HepG2 (cell line): Measurements from ENCODE around the gene PC. TPM values are rescaled to one million over a fixed set of nuclear protein-coding genes. Genes with fewer than 3 reads are reported as not detected.

Experiments
- CHD2 ChIP-seq: IDR thresholded peaks from 2 replicates; pipeline ENCODE4 v1.6.1; 2011; ENCODE audit warnings: low read depth, low read length, improper control_type of control experiment
- FOSL2 ChIP-seq: sonication (generic); formaldehyde crosslinking; IDR thresholded peaks from 2 replicates; pipeline ENCODE4 v1.4.0; 2020; ENCODE audit warnings: missing genetic modification reagents
- MAFG ChIP-seq: sonication (generic); formaldehyde crosslinking; IDR thresholded peaks from 2 replicates; pipeline ENCODE4 v1.5.1; 2020; ENCODE audit warnings: mild to moderate bottlenecking, missing genetic modification reagents
- MIXL1 ChIP-seq: IDR thresholded peaks from 2 replicates; pipeline ENCODE4 v1.6.1; 2016
- MTF2 ChIP-seq: sonication (generic); formaldehyde crosslinking; IDR thresholded peaks from 2 replicates; pipeline ENCODE4 v1.5.0; 2020; ENCODE audit warnings: missing genetic modification reagents, borderline replicate concordance
- RCOR2 ChIP-seq: IDR thresholded peaks from 2 replicates; pipeline ENCODE4 v1.6.1; 2016; ENCODE audit warnings: missing biosample characterization, missing genetic modification reagents
- WIZ ChIP-seq: sonication (generic); formaldehyde crosslinking; IDR thresholded peaks from 2 replicates; pipeline ENCODE4 v1.5.1; 2020; ENCODE audit warnings: mild to moderate bottlenecking, missing genetic modification reagents
- ZBTB7B ChIP-seq: sonication (generic); formaldehyde crosslinking; IDR thresholded peaks from 2 replicates; pipeline ENCODE4 v1.4.0; 2020; ENCODE audit warnings: missing genetic modification reagents
- ZFYVE20 ChIP-seq: sonication (generic); formaldehyde crosslinking; IDR thresholded peaks from 2 replicates; pipeline ENCODE4 v1.8.0; 2023; ENCODE audit warnings: low read depth, mild to moderate bottlenecking, moderate library complexity, missing genetic modification reagents, borderline replicate concordance
- ZNF660 ChIP-seq: sonication (generic); formaldehyde crosslinking; IDR thresholded peaks from 2 replicates; pipeline ENCODE4 v1.5.1; 2020; ENCODE audit warnings: mild to moderate bottlenecking, low read depth, missing genetic modification reagents, borderline replicate concordance
- ZNF780A ChIP-seq: sonication (generic); formaldehyde crosslinking; IDR thresholded peaks from 2 replicates; pipeline ENCODE4 v1.8.0; 2022; ENCODE audit warnings: mild to moderate bottlenecking, missing genetic modification reagents, moderate library complexity
- ZNF781 ChIP-seq: sonication (generic); formaldehyde crosslinking; IDR thresholded peaks from 2 replicates; pipeline ENCODE4 v1.5.1; 2020; ENCODE audit warnings: borderline replicate concordance, mild to moderate bottlenecking, missing genetic modification reagents; ENCODE audit errors: not compliant biosample characterization
- ZNF891 ChIP-seq: sonication (generic); formaldehyde crosslinking; IDR thresholded peaks from 2 replicates; pipeline ENCODE4 v1.5.0; 2020; ENCODE audit warnings: mild to moderate bottlenecking, missing genetic modification reagents
- polyA plus RNA-seq, 8 experiments: library from polyadenylated mRNA; depleted of rRNA in 3 of 8; stranded (reverse) in 7 of 8; unstranded in 1 of 8; fragments of >200 nt; fragmentation: Illumina TruSeq in 4 of 8; extraction: Trizol in 4 of 8; gene quantifications; 2 replicates each; pipeline versions ENCODE4 v1.2.1 to v1.2.3, GENCODE V29; 2011 to 2016; ENCODE audit warnings: low read depth in 4 of 8, missing spikeins in 1 of 8, mixed read lengths in 1 of 8; ENCODE audit not compliant: insufficient read depth in 1 of 8
- total RNA-seq, 5 experiments: library from RNA; depleted of rRNA; stranded (reverse); fragments of >200 nt; fragmentation: Illumina TruSeq; extraction: Trizol; gene quantifications; 2 replicates each; pipeline ENCODE4 v1.2.3, GENCODE V29; 2016; ENCODE audit warnings: low read depth in 1 of 5
- TF ChIP-seq, protein P1 (sequence below): sonication (generic); formaldehyde crosslinking; IDR thresholded peaks from 2 replicates; pipeline ENCODE4 v1.5.1; 2020; ENCODE audit warnings: mild to moderate bottlenecking, missing genetic modification reagents, moderate library complexity
- TF ChIP-seq, protein P2 (sequence below): IDR thresholded peaks from 2 replicates; pipeline ENCODE4 v1.4.0; 2020; ENCODE audit warnings: mild to moderate bottlenecking, missing genetic modification reagents
- TF ChIP-seq, protein P3 (sequence below): IDR thresholded peaks from 2 replicates; pipeline ENCODE4 v1.6.1; 2012; ENCODE audit warnings: low read depth, low read length, improper control_type of control experiment
- TF ChIP-seq, protein P4 (sequence below): sonication (generic); formaldehyde crosslinking; conservative IDR thresholded peaks from 2 replicates; pipeline ENCODE4 v1.4.0; 2020; ENCODE audit warnings: missing genetic modification reagents

Gene PC
- total and polyA plus RNA-seq, 2 of the 13 experiments (the other 11 are each of a cell fraction or from before 2014, with no cell fraction given) = 29.0 to 39.0 TPM

DNA sequence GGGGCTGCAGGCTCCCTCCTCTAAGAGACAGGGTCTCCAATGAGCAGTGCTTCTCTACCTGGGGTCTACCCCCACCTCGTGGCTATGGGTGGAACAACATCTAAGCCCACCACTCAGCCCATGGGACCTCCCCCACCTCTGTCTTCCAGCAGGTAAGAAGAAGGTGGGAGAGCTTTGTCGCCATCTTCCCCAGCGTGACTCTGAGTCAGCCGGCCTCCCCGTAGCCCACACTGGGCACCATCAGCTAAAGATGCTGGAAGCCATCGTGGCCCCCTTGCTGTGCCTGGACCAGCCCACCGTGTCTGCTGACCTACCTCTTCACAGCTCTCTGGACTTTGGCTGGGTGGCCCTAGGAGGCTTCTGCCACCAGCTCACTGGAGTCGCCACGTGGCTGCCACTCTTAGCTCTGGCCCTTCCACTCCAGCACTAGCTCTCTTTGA is 17.9 kb upstream of the PC start (continued):
- TF ChIP-seq MTF2 (CRISPR knock-in tag) (no peak), FOSL2 (CRISPR knock-in tag) (no peak), ZNF891 (CRISPR knock-in tag) (peak; percentile 60; the same call in 1 of the 2 replicates), MAFG (CRISPR knock-in tag) (no peak), MIXL1 (CRISPR knock-in tag) (no peak), ZNF660 (CRISPR knock-in tag) (no peak), ZNF781 (CRISPR knock-in tag) (no peak), CHD2 (no peak), RCOR2 (CRISPR knock-in tag) (no peak), WIZ (CRISPR knock-in tag) (no peak), ZBTB7B (peak; percentile 7; the same call in 1 of the 2 replicates), ZNF780A (CRISPR knock-in tag) (no peak), ZFYVE20 (CRISPR knock-in tag) (0 out of 2 replicates have a peak, but pooled peaks have one; percentile 56)
- TF ChIP-seq, protein P1, sequence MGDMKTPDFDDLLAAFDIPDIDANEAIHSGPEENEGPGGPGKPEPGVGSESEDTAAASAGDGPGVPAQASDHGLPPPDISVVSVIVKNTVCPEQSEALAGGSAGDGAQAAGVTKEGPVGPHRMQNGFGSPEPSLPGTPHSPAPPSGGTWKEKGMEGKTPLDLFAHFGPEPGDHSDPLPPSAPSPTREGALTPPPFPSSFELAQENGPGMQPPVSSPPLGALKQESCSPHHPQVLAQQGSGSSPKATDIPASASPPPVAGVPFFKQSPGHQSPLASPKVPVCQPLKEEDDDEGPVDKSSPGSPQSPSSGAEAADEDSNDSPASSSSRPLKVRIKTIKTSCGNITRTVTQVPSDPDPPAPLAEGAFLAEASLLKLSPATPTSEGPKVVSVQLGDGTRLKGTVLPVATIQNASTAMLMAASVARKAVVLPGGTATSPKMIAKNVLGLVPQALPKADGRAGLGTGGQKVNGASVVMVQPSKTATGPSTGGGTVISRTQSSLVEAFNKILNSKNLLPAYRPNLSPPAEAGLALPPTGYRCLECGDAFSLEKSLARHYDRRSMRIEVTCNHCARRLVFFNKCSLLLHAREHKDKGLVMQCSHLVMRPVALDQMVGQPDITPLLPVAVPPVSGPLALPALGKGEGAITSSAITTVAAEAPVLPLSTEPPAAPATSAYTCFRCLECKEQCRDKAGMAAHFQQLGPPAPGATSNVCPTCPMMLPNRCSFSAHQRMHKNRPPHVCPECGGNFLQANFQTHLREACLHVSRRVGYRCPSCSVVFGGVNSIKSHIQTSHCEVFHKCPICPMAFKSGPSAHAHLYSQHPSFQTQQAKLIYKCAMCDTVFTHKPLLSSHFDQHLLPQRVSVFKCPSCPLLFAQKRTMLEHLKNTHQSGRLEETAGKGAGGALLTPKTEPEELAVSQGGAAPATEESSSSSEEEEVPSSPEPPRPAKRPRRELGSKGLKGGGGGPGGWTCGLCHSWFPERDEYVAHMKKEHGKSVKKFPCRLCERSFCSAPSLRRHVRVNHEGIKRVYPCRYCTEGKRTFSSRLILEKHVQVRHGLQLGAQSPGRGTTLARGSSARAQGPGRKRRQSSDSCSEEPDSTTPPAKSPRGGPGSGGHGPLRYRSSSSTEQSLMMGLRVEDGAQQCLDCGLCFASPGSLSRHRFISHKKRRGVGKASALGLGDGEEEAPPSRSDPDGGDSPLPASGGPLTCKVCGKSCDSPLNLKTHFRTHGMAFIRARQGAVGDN (CRISPR knock-in tag) = peak; percentile 75
- TF ChIP-seq, protein P2, sequence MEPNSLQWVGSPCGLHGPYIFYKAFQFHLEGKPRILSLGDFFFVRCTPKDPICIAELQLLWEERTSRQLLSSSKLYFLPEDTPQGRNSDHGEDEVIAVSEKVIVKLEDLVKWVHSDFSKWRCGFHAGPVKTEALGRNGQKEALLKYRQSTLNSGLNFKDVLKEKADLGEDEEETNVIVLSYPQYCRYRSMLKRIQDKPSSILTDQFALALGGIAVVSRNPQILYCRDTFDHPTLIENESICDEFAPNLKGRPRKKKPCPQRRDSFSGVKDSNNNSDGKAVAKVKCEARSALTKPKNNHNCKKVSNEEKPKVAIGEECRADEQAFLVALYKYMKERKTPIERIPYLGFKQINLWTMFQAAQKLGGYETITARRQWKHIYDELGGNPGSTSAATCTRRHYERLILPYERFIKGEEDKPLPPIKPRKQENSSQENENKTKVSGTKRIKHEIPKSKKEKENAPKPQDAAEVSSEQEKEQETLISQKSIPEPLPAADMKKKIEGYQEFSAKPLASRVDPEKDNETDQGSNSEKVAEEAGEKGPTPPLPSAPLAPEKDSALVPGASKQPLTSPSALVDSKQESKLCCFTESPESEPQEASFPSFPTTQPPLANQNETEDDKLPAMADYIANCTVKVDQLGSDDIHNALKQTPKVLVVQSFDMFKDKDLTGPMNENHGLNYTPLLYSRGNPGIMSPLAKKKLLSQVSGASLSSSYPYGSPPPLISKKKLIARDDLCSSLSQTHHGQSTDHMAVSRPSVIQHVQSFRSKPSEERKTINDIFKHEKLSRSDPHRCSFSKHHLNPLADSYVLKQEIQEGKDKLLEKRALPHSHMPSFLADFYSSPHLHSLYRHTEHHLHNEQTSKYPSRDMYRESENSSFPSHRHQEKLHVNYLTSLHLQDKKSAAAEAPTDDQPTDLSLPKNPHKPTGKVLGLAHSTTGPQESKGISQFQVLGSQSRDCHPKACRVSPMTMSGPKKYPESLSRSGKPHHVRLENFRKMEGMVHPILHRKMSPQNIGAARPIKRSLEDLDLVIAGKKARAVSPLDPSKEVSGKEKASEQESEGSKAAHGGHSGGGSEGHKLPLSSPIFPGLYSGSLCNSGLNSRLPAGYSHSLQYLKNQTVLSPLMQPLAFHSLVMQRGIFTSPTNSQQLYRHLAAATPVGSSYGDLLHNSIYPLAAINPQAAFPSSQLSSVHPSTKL (CRISPR knock-in tag) = 0 out of 2 replicates have a peak, but pooled peaks have one; percentile 8
- TF ChIP-seq, protein P3, sequence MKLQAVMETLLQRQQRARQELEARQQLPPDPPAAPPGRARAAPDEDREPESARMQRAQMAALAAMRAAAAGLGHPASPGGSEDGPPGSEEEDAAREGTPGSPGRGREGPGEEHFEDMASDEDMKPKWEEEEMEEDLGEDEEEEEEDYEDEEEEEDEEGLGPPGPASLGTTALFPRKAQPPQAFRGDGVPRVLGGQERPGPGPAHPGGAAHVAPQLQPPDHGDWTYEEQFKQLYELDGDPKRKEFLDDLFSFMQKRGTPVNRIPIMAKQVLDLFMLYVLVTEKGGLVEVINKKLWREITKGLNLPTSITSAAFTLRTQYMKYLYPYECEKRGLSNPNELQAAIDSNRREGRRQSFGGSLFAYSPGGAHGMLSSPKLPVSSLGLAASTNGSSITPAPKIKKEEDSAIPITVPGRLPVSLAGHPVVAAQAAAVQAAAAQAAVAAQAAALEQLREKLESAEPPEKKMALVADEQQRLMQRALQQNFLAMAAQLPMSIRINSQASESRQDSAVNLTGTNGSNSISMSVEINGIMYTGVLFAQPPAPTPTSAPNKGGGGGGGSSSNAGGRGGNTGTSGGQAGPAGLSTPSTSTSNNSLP = no peak
- TF ChIP-seq, protein P4, sequence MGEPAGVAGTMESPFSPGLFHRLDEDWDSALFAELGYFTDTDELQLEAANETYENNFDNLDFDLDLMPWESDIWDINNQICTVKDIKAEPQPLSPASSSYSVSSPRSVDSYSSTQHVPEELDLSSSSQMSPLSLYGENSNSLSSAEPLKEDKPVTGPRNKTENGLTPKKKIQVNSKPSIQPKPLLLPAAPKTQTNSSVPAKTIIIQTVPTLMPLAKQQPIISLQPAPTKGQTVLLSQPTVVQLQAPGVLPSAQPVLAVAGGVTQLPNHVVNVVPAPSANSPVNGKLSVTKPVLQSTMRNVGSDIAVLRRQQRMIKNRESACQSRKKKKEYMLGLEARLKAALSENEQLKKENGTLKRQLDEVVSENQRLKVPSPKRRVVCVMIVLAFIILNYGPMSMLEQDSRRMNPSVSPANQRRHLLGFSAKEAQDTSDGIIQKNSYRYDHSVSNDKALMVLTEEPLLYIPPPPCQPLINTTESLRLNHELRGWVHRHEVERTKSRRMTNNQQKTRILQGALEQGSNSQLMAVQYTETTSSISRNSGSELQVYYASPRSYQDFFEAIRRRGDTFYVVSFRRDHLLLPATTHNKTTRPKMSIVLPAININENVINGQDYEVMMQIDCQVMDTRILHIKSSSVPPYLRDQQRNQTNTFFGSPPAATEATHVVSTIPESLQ (CRISPR knock-in tag) = no peak
